Measurements from ENCODE around the gene RGS21.
A peak's percentile ranks its signal among the peaks of the same experiment; 100 is the strongest.
"Not testable (repeated sequence)": the region's sequence is repeated elsewhere in the genome, so short reads cannot be mapped to it uniquely, and the experiment has no call there.

RGS21 gene

GRCh38 chr1:192284927-192285326 lies 31.9 kb upstream of the RGS21 start:
- in situ Hi-C loops (cut with HindIII; ENCODE audit: low sequenced_read_pairs): no loop called here
- no peak overlapping the region for H3K4me3 ChIP-seq (ENCODE audit: low read depth, low read length)
- no peak for DNase-seq (ENCODE audit: low read depth)
- TF ChIP-seq, protein P1, sequence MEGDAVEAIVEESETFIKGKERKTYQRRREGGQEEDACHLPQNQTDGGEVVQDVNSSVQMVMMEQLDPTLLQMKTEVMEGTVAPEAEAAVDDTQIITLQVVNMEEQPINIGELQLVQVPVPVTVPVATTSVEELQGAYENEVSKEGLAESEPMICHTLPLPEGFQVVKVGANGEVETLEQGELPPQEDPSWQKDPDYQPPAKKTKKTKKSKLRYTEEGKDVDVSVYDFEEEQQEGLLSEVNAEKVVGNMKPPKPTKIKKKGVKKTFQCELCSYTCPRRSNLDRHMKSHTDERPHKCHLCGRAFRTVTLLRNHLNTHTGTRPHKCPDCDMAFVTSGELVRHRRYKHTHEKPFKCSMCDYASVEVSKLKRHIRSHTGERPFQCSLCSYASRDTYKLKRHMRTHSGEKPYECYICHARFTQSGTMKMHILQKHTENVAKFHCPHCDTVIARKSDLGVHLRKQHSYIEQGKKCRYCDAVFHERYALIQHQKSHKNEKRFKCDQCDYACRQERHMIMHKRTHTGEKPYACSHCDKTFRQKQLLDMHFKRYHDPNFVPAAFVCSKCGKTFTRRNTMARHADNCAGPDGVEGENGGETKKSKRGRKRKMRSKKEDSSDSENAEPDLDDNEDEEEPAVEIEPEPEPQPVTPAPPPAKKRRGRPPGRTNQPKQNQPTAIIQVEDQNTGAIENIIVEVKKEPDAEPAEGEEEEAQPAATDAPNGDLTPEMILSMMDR (IDR thresholded peaks at IDR 0.05; ENCODE audit: low read depth, low read length, missing control alignments): no peak

DNA sequence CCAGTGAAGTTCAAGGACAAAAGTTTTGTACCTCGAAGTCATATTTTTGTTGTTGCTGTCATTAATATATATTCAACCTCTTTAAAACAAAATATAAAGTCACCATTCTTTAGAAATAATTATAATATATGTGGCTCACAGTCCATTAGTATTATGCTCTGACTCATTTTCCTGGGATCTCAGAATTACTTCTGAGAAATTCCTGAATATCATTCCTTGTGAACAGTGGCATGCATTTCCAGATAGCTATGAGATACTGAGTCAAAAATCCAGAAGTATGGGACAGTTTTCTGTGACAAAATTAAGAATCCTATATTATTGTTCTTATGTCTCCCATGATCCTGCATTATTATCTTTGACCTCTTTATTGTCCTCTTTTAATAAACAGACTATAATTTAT lies 13.8 kb upstream of the RGS21 start:
- DNase-seq (ENCODE audit: low read depth): no peak
- no peak overlapping the region for H3K4me3 ChIP-seq (ENCODE audit: low read depth, low read length)
- in situ Hi-C loops (cut with HindIII; ENCODE audit: low sequenced_read_pairs): no loop called here
- TF ChIP-seq, protein P1 (IDR thresholded peaks at IDR 0.05; ENCODE audit: low read depth, low read length, missing control alignments): no peak

GRCh38 chr1:192308314-192308713 lies 8.5 kb upstream of the RGS21 start:
- in situ Hi-C loops (cut with HindIII; ENCODE audit: low sequenced_read_pairs); H3K4me3 ChIP-seq (ENCODE audit: low read depth, low read length); DNase-seq (ENCODE audit: low read depth): not testable (repeated sequence)

GRCh38 chr1:192311281-192311680 lies 5.5 kb upstream of the RGS21 start:
- TF ChIP-seq, protein P1 (IDR thresholded peaks at IDR 0.05; ENCODE audit: low read depth, low read length, missing control alignments): peak; percentile 63

DNA sequence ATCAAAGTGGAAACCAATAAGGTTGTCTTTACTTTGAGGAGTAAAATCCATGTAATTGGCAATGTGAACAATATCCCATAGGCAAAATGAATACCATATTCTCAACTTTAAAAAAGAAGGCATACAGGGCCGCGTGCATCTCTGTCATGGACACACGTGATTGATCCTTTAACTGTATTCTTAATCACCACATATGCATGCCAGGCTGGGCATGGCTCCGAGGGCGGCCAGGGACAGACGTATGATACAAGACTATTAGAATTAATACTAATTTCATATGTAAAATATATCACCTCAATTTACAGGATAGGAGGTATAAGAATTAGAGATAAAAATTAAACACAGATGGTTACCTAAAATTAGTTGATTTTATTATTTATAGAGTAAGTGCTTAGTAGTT lies 11.2 kb downstream of the RGS21 start:
- in situ Hi-C loops (cut with HindIII; ENCODE audit: low sequenced_read_pairs): no loop called here
- TF ChIP-seq, protein P1 (IDR thresholded peaks at IDR 0.05; ENCODE audit: low read depth, low read length, missing control alignments): no peak
- H3K4me3 ChIP-seq (ENCODE audit: low read depth, low read length): no peak overlapping the region
- no peak for DNase-seq (ENCODE audit: low read depth)

More at GRCh38 chr1:192311281-192311680, 5.5 kb upstream of the RGS21 start:
- peak; percentile 54 for DNase-seq (ENCODE audit: low read depth)
- H3K4me3 ChIP-seq (ENCODE audit: low read depth, low read length): no peak overlapping the region
- in situ Hi-C loops (cut with HindIII; ENCODE audit: low sequenced_read_pairs): no loop called here

- in situ Hi-C loops (cut with HindIII; ENCODE audit: low sequenced_read_pairs): no loop called here
- TF ChIP-seq, protein P1 (IDR thresholded peaks at IDR 0.05; ENCODE audit: low read depth, low read length, missing control alignments): no peak
- no peak overlapping the region for H3K4me3 ChIP-seq (ENCODE audit: low read depth, low read length)
- DNase-seq (ENCODE audit: low read depth): no peak
Observed at GRCh38 chr1:192342842-192343241, 26.1 kb downstream of the RGS21 start.

DNA sequence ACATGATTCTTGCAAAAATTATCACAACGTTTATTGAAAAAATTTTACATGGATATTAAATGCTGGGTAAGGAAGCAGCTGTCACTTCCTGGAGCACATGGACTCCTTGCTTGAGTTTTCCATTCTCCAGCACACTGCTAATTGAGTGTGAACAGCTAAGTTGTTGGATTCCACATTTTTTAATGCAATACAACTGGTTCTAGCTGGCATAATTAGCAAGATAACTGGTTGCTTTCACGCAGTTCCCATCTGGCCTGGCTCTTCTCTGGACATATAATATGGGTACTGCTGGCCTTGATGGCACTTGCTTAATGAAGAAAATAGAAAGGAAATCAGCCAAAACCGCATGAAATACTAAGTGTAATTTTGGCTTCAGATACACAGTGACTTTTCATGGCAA lies 26.6 kb downstream of the RGS21 start:
- no peak overlapping the region for H3K4me3 ChIP-seq (ENCODE audit: low read depth, low read length)
- TF ChIP-seq, protein P1 (IDR thresholded peaks at IDR 0.05; ENCODE audit: low read depth, low read length, missing control alignments): no peak
- in situ Hi-C loops (cut with HindIII; ENCODE audit: low sequenced_read_pairs): no loop called here
- DNase-seq (ENCODE audit: low read depth): no peak
